ENCODE data around the gene TFB1M.

DNA sequence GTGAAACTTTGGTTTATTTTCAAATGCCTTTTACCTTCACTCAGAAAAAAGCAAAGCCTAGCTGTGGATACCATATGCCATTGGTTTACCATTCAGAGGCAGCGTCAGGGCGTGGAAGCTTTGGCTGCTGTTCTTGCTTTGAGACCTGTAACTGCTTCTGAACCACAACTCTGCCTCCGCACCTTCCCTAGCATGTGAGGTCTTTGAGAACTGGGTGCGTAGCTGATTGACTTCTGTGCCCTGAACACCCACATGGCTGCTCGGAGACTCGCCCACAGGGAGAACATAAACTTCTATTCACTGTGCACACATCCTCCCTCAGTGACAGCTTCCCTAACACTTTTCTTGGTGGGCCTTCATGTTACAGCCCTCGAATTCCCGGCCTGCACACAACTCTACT is 61.7 kb downstream of the TFB1M start:
- TF ChIP-seq POLR2A (IDR thresholded peaks at IDR 0.05) (no peak), POLR2AphosphoS5 (IDR thresholded peaks at IDR 0.05) (no peak), EP300 (IDR thresholded peaks at IDR 0.05; ENCODE audit: low read depth) (no peak)
- TF ChIP-seq, protein P1, sequence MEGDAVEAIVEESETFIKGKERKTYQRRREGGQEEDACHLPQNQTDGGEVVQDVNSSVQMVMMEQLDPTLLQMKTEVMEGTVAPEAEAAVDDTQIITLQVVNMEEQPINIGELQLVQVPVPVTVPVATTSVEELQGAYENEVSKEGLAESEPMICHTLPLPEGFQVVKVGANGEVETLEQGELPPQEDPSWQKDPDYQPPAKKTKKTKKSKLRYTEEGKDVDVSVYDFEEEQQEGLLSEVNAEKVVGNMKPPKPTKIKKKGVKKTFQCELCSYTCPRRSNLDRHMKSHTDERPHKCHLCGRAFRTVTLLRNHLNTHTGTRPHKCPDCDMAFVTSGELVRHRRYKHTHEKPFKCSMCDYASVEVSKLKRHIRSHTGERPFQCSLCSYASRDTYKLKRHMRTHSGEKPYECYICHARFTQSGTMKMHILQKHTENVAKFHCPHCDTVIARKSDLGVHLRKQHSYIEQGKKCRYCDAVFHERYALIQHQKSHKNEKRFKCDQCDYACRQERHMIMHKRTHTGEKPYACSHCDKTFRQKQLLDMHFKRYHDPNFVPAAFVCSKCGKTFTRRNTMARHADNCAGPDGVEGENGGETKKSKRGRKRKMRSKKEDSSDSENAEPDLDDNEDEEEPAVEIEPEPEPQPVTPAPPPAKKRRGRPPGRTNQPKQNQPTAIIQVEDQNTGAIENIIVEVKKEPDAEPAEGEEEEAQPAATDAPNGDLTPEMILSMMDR (IDR thresholded peaks at IDR 0.05), result no peak

Data from transverse colon (tissue), 4 donors.